HG03095 (cell line): Measurements from ENCODE around the gene NECAB3.
"Not testable (repeated sequence)": the region's sequence is repeated elsewhere in the genome, so short reads cannot be mapped to it uniquely, and the experiment has no call there.

Experiments
- ATAC-seq: cut with Tn5 transposase; IDR thresholded peaks from one replicate; pipeline ENCODE4 v1.9.1; 2021; ENCODE audit warnings: moderate library complexity; ENCODE audit not compliant: unreplicated experiment

Gene NECAB3

DNA sequence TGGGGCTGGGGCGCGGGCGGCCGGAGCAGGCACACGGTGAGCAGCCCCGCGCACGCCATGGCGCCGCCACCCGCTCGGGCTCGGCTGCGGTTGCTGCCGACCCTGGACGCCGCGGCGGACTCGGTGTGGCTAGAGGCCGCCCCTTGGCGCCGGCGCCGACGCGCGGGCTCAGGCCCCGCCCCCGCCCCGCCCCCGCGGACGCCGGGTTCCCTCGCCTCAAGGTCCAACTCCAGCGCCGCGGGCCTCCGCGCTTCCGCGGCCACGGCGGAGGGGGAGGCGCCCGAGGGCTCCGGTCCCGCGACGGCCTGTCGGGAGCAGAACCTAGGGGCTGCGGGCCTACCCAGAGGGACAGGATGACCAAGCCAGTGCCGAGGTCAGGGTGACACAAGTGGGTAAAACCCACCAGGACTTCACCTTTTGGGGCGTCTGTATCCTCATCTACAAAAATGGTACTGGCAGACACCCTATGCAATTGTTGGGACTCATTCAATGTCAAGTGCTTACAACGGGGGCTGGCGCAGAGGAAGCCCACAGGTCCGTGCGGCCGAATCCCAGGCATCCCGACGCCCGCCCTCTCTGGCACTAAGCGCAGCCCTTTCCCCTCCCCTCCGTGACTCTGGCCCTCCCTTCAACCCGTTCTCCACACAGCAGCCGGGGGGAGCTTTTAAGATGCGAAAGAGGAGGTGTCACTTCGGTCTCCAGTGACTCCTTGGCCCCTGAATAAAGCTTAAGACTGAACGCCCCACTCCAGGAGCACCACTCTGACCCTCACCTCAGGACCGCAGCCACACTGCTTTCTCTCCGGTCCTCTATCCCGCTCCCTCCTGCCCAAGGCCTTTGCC, at the start of gene NECAB3:
Gene NECAB3 (minus strand): TSS at position 135 of the 842 bp plus-strand sequence. CDS start 76 bp downstream, at position 59.
- ATAC-seq: peak; percentile 61

DNA sequence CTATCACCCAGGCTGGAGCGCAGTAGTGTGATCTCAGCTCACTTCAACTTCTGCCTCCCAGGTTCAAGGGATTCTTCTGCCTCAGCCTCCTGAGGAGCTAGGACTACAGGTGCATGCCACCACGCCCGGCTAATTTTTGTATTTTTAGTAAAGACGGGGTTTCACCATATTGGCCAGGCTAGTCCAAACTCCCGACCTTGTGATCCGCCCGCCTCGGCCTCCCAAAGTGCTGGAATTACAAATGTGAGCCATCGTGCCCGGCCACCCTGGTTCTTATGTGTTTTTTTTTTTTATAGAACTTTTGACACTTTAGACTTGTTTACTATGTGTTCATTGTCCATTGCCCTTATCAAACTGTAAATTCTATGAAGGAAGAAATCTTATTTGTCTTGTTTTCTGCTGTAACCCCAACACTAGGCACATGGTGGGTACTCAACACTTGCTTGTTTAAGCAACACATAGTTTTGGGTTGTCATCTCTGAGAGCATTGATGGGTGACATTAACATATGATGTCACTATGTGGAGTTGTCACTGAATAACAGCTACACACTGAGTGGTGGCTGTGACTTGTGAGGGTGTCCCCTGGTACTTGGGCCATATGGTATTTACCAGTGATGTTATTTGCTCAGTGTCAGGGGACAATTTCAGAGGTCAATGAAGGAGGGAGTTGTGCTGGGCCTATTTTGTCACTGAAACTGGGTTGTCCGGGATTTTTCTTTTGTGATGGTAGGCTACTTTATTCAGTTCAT, 47.3 kb upstream of the NECAB3 start:
- no peak for ATAC-seq

GRCh38 chr20:33719989-33720709, 45.9 kb upstream of the NECAB3 start, which contains the start of gene PXMP4:
Gene PXMP4, minus strand, starts transcription at chr20:33720310. Its CDS starts 103 bp downstream, at chr20:33720207.
- ATAC-seq: peak; percentile 95

- ATAC-seq: no peak
These were observed 45.2 kb upstream of the NECAB3 start for GRCh38 chr20:33719277-33719988.

DNA sequence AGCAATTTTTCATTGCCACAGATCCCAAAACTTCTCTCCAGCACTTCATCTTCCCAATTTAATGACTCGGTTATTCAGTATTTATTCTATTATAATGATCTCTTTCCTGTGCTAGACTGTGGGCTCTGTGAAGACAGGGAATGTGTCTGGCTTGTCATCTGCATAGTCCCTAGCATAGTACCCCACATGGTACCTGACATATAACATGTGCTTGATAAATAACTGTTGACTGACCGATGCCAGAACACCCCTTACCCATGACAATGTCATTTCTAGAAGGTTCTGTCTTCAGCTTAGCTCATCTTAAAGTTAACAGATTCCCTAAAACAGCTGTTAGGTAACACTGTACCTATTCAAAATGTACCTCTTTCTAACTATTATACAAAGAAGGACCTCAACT, 42.3 kb upstream of the NECAB3 start:
- ATAC-seq: no peak

- ATAC-seq: no peak
These were observed 39.7 kb upstream of the NECAB3 start for GRCh38 chr20:33713865-33714367.

GRCh38 chr20:33711446-33711738, 37.2 kb upstream of the NECAB3 start:
- no peak for ATAC-seq

- no peak for ATAC-seq
These were observed 36.6 kb upstream of the NECAB3 start for GRCh38 chr20:33710681-33711445.

DNA sequence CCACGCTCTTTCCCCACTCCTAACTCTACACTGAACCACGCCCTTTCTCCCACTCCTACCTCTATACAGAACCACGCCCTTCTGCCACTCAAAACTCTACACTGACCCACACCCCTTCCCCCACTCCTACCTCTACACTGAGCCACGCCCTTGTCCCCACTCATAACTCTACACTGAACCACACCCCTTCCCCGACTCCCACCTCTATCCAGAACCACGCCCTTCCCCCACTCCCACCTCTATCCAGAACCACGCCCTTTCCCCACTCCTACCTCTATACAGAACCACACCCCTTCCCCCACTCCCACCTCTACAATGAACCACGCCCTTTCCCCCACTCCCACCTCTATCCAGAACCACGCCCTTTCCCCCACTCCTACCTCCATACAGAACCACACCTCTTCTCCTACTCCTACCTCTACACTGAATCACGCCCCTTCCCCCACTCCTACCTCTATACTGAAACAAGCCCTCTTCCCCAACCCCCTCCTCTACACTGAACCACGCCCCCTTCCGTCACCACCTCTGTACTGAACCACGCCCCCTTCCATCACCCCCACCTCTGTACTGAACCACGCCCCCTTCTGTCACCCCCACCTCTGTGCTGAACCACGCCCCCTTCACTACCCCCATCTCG, 35.8 kb upstream of the NECAB3 start:
- no peak for ATAC-seq

DNA sequence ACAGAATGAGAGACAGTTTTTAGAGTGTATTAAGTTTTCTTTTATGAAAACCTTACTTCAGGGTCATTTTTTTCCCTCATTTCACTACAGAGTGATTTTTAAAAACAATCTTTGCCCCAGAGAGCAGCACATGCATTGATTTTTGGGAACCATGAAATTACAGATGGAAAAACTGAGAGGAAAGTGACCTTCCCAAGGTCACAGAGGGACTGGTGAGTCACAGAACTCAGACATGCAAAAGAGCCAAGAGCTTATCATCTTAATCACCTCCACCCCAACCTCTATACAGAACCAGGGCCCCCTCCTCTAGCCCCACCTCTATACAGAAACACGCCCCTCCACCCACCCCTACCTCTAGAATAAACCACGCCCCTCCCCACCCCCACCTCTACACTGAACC, 35.2 kb upstream of the NECAB3 start:
- no peak for ATAC-seq

- no peak for ATAC-seq
These were observed 33.4 kb upstream of the NECAB3 start for GRCh38 chr20:33707668-33708067.

GRCh38 chr20:33704197-33704924, 30.1 kb upstream of the NECAB3 start:
- ATAC-seq: no peak

DNA sequence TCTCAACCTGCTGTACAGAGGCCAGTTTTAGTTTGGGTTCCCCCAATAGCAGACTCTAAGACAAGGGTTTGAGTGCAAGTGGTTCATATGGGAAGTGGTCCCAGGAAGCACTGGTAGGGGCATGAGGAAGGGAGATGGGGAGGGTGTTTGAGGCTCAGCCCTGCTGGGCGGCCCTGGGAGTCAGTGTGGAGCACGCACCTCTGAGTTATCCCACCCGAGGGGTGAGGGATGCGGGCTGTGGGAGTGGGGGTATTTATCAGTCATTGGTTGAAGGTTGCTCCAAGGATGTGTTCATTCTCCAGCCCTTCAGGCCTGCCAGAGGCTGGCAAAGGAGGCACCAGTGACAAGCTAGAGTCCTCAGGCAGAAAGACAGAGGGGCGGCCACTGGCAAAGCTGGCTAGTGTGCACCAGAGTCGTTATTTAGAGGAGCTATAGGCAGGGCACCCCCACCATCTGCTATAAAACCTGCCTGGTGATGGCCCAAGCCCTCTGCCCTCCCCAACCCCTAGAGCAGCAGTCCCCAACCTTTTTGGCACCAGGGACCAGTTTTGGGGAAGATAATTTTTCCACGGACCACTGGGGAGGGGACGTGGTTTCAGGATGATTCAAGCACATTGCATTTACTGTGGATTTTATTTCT, 29.4 kb upstream of the NECAB3 start:
- no peak for ATAC-seq

- no peak for ATAC-seq
These were observed 28.6 kb upstream of the NECAB3 start for GRCh38 chr20:33702861-33703260.

DNA sequence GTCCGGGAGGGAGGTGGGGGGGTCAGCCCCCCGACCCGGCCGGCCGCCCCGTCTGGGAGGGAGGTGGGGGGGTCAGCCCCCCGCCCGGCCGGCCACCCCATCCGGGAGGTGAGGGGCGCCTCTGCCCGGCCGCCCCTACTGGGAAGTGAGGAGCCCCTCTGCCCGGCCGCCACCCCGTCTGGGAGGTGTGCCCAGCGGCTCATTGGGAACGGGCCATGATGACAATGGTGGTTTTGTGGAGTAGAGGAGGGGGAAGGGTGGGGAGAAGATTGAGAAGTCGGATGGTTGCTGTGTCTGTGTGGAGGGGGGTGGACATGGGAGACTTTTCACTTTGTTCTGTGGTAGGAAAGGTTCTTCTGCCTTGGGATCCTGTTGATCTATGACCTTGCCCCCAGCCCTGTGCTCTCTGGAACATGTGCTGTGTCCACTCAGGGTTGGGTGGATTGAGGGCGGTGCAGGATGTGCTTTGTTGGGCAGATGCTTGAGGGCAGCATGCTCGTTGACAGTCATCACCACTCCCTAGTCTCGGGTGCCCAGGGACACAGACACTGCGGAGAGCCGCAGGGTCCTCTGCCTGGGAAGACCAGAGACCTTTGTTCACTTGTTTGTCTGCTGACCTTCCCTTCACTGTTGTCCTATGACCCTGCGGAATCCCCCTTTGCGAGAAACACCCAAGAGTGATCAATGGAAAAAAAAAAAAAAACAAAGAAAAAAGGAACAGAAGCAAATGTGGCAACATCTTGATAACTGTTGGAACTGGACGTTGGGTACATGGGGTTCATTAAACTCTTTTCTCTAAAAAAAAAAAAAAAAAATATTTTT, 27.6 kb upstream of the NECAB3 start:
- ATAC-seq: no peak

GRCh38 chr20:33700696-33701441, 26.6 kb upstream of the NECAB3 start:
- not testable (repeated sequence) for ATAC-seq

GRCh38 chr20:33698966-33699365, 24.7 kb upstream of the NECAB3 start:
- not testable (repeated sequence) for ATAC-seq
